NB4 (cell line): ENCODE results near the gene P2RY2.

Experiments
- DNase-seq: peaks from one replicate; pipeline ENCODE4 v3.0.0; 2010; ENCODE audit warnings: low read depth
- H3K4me3 ChIP-seq: one replicate; pipeline ENCODE4 v1.5.1; 2011; ENCODE audit warnings: mild to moderate bottlenecking, low read depth, low read length, moderate library complexity
- MYC ChIP-seq: IDR thresholded peaks from 2 replicates; pipeline ENCODE4 v1.6.1; 2011; ENCODE audit warnings: low read depth, low read length
- POLR2A ChIP-seq: IDR thresholded peaks from 2 replicates; pipeline ENCODE4 v1.6.1; 2011; ENCODE audit warnings: mild to moderate bottlenecking; ENCODE audit not compliant: insufficient read length; ENCODE audit errors: extremely low read depth
- TF ChIP-seq, protein P1 (sequence below): IDR thresholded peaks from one replicate; pipeline ENCODE4 v1.5.1; 2012; ENCODE audit warnings: low read depth, low read length
- TF ChIP-seq, protein P2 (sequence below): IDR thresholded peaks from 2 replicates; pipeline ENCODE4 v1.6.1; 2011; ENCODE audit warnings: low read depth, low read length

The P2RY2 gene

DNA sequence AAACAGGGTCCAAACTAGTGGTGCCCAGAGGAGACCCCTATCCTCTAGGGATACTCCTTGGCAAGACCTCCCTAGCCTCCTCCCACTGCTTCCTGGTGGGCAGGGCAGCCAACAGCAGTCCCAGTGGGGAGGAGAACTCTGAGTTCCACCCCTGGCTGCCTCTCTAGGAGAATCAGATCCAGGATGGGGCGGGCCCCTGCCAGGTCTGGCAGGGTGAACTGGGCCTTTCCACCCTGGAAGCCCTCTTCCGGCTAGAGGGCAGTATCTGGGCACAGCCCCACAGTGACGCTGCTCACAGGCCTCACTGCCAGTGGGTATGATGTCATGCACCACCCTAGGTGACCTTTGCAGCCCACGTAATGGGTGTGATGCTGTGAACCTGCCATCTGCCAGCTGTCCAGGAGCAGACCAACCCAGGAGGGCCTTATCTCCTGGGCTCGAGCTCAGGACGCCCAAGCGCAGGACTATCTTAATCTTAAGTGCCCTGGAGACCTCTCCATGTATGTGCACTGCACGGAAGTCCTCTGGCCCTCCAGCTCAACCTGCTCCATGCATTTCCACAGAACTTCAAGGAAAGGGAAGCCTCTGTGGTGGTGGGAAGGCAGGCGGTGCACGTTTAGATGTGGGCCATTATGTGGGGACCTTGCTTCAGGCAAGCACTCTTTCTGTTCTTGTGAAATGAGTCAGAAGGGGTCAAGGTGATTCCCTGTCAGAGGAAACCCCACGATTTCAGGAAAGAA lies 44.2 kb upstream of the P2RY2 start:
- no peak for DNase-seq
- H3K4me3 ChIP-seq = no peak overlapping the region
- TF ChIP-seq, protein P1, sequence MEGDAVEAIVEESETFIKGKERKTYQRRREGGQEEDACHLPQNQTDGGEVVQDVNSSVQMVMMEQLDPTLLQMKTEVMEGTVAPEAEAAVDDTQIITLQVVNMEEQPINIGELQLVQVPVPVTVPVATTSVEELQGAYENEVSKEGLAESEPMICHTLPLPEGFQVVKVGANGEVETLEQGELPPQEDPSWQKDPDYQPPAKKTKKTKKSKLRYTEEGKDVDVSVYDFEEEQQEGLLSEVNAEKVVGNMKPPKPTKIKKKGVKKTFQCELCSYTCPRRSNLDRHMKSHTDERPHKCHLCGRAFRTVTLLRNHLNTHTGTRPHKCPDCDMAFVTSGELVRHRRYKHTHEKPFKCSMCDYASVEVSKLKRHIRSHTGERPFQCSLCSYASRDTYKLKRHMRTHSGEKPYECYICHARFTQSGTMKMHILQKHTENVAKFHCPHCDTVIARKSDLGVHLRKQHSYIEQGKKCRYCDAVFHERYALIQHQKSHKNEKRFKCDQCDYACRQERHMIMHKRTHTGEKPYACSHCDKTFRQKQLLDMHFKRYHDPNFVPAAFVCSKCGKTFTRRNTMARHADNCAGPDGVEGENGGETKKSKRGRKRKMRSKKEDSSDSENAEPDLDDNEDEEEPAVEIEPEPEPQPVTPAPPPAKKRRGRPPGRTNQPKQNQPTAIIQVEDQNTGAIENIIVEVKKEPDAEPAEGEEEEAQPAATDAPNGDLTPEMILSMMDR = no peak
- TF ChIP-seq, protein P2, sequence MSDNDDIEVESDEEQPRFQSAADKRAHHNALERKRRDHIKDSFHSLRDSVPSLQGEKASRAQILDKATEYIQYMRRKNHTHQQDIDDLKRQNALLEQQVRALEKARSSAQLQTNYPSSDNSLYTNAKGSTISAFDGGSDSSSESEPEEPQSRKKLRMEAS = no peak
- TF ChIP-seq MYC = no peak
- no peak for TF ChIP-seq POLR2A

DNA sequence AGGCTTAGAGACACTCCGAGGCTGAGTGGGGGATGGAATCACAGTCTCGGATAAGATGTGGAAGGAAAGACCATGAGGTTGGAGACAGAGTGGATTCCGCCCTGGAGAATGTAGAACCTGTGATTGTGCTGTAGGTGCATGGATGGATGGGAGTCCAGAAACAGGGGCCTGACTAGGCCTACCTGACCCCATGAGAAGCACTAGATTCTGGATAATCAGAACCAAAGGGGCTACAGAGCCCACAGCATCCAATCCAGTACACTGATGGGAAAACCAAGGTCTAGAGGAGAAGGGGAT lies 43.6 kb upstream of the P2RY2 start:
- no peak overlapping the region for H3K4me3 ChIP-seq
- TF ChIP-seq POLR2A (no peak), MYC (no peak)
- TF ChIP-seq, protein P2 = no peak
- TF ChIP-seq, protein P1 = no peak
- no peak for DNase-seq

DNA sequence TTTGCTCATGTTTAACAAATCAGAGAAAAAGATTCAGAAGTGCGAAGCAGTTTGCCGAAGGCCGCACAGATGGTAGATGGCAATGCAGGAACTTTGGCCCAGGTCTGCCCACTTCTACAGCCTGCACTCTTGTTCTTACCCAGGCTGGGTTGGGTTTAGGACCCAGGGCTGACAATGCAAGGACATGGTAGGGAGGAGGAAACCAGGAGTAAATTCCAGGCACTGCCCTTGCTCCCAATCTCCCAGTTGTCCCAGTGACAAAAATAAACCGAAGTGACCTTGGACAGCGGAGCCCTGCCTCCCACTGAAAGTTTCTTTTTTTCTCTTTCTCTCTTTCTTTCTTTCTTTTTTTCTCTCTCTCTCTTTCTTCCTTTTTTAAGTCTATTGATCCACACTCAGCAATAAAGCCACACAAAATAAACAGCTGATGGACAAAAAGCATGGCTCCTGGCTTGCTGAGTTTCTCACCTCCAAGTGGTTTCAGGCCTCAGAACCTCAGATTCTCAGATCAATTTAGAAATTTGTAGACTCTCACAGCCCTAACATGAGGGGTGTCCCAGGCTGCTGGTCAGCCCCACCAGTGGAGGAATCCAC lies 42.4 kb upstream of the P2RY2 start:
- no peak for DNase-seq
- H3K4me3 ChIP-seq = no peak overlapping the region

DNA sequence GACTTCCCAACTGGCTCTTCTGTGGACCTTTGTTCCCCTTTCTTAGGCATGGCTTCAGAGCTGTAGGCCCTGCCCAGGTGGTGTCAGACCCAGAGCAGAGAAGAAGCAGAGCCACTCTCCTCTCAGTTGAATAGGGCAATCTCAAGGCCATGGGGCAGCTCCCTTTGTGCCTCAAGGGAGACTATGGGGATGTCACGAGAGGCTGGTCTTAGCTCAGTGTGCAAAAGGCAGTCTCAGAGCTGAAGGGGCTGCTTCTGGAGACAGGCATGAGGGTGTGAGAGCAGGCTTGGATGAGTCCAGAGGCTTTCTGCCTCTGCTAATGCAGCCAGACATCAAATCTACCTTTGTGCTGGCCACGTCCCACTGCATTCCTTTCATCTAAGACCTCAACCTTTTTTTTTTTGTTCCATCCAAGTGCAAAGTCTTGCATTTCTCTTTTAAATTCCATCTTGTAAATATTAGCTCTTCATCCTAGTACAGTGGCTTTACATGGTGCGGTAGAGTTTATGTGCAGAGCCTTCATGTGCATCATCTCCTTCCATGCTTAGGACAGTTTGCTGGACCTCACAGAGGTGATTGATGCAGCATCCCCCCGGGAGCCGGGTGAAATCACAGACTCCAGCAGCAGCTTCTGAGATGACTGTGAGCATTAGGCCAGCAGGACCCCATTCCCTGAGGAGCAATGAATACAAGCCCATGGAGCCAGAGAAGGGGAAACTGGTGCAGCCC lies 41.8 kb upstream of the P2RY2 start:
- TF ChIP-seq, protein P2 = 0 out of 2 replicates have a peak, but pooled peaks have one; percentile 16
- TF ChIP-seq MYC = no peak
- no peak for TF ChIP-seq POLR2A
- no peak overlapping the region for H3K4me3 ChIP-seq
- DNase-seq = no peak

More for the DNA sequence above, 42.4 kb upstream of the P2RY2 start:
- TF ChIP-seq, protein P2 = no peak
- TF ChIP-seq POLR2A = no peak
- no peak for TF ChIP-seq MYC
- TF ChIP-seq, protein P1 = no peak

DNA sequence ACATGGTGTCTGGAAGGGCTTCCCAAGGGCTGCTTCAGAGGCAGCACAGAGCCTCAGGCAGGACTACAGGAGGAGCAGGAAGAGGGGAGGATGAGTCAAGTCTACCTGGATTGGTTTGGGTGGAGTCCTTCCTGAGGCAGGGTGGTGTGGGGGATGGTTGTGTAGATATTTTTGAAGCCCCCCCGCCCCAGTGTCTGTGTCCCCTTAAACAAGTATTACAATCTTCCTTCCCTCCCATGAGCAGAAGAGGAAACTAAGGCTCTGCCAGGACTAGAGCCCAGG lies 41.3 kb upstream of the P2RY2 start:
- DNase-seq = no peak
- TF ChIP-seq, protein P2 = no peak
- TF ChIP-seq MYC (no peak), POLR2A (no peak)
- TF ChIP-seq, protein P1 = no peak
- no peak overlapping the region for H3K4me3 ChIP-seq

DNA sequence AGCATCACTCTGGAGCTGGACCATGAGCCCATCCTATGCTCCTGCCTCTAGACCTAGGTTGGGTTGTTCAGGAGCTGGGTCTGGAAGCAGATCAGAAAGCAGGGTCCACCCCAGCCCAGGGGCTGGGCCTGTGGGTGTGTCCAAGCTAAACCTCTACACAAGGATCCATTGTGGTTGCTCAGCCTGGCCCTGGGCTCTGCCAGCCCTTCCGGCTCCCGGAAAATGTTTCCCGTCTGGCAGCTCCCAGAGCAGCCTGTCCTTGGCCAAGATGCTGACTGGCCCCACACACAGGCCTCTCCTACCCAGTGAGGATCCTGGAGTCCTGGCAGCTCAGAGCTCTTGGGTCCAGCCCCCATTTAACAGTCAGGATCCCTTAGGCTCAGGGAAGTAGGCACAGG lies 40.7 kb upstream of the P2RY2 start:
- DNase-seq = no peak
- TF ChIP-seq, protein P2 = no peak
- TF ChIP-seq, protein P1 = no peak
- TF ChIP-seq POLR2A (no peak), MYC (no peak)
- H3K4me3 ChIP-seq = no peak overlapping the region
